ENCODE results near the gene ARPC4.
"Not testable (repeated sequence)": the region's sequence is repeated elsewhere in the genome, so short reads cannot be mapped to it uniquely, and the experiment has no call there.

ARPC4 gene

DNA sequence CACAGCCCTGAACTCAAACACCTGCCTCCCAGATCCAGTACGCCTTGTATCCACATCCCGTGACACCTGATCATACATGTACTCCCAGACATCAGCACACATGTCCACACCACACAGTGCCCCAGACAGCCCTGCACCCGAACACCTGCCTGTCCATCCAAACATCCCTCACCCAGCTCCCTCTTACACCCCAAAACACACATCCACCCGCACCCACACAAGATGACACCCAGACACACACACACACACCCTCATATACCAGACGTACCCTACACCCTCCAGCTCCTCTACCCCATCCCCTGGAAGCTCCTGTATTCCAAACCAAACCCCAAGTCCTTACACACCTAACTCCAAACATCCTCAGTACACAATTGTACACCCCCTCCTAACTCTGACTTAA, 23.9 kb upstream of the ARPC4 start:
- H4K20me1 ChIP-seq (ENCODE audit: insufficient read depth, low read length): no peaks in the 10 kb centered on the region
- H3K27ac ChIP-seq (ENCODE audit: low read length): no peak overlapping the region
- TF ChIP-seq CTCF (IDR thresholded peaks at IDR 0.05; ENCODE audit: low read length) (no peak), EZH2phosphoT487 (IDR thresholded peaks at IDR 0.05; ENCODE audit: low read length) (no peak)
- 0 out of 2 replicates have a peak, but pooled peaks cover 5% of the 10 kb centered on the region for H3K4me1 ChIP-seq (ENCODE audit: low read length)
- H3K9me2 ChIP-seq (replicated peaks; ENCODE audit: insufficient read depth, low read length): no peaks in the 10 kb centered on the region
- peak overlapping the region; percentile 75 for H3K4me3 ChIP-seq (ENCODE audit: low read length)
- H3K4me2 ChIP-seq (ENCODE audit: low read depth, low read length): peak overlapping the region; percentile 80; the same call in 1 of the 2 replicates
- no peaks in the 10 kb centered on the region for H3K36me3 ChIP-seq (replicated peaks; ENCODE audit: insufficient read depth, low read length)
- DNase-seq: no peak
- H3K9me3 ChIP-seq (replicated peaks; ENCODE audit: insufficient read depth, low read length): no peaks in the 10 kb centered on the region
- H3F3A ChIP-seq (ENCODE audit: insufficient read depth, low read length): no peaks in the 10 kb centered on the region; the same call in 1 of the 2 replicates
- H3K79me2 ChIP-seq (ENCODE audit: low read length): no peaks in the 10 kb centered on the region
- H3K9ac ChIP-seq (ENCODE audit: low read length): peak overlapping the region; percentile 66; the same call in 1 of the 2 replicates
- peak overlapping the region; percentile 68 for H2AFZ ChIP-seq (ENCODE audit: low read length)
- H3K27me3 ChIP-seq (replicated peaks; ENCODE audit: insufficient read depth, low read length): no peaks in the 10 kb centered on the region

DNA sequence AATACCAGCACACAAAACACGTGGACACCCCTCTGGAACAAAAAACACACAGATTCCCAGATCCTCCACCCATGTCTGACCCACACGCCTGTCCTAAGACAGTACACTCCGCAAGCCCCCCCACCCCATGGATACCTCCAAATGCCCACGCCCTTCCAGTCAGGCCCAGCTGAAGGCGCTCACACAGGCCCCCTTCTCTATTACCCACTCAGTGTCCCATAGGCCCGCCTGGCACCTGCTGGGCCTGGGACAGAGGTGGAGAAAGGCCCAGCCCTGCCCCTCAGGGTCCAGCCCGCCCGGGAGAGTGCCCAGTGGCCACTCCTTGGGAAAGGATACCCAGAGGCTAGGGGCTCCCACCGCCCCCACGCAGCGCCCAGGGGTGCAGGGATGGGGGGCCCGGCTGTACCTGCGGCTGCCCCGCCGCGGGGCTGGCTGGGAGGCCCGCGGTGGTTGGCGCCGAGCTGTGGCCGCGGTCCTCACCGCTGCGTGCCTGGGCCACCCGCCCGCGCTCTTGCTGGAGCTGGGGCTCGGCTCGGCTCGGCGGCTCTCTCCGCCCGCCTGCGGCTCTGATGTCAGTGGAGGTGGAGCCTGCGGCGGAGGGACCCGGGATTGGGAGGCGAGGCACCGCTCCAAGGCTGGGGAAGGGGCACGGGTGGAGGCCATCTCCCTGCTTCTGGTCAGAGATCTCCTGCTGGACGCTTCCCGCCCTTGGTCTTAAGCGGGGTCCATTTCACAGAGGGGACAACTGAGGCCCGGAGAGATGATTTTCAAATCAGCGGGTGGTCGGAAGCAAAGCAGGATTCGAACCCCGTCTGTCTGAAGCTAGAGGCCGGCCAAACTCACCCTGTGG, 23.2 kb upstream of the ARPC4 start, which contains the start of gene CAMK1:
Gene CAMK1, minus strand, starts transcription at position 522 of the 850 bp plus-strand sequence. CDS start 2,198 bp downstream, outside the sequence.
- Histone ChIP-seq H3K27me3 (replicated peaks; ENCODE audit: insufficient read depth, low read length) (no peaks in the 10 kb centered on the region), H3K36me3 (replicated peaks; ENCODE audit: insufficient read depth, low read length) (no peaks in the 10 kb centered on the region), H3K9me2 (replicated peaks; ENCODE audit: insufficient read depth, low read length) (no peaks in the 10 kb centered on the region), H3K4me2 (ENCODE audit: low read depth, low read length) (peak within 1 kb of the TSS; percentile 80), H3K9ac (ENCODE audit: low read length) (peak within 1 kb of the TSS; percentile 66; the same call in 1 of the 2 replicates), H3K79me2 (ENCODE audit: low read length) (no peaks in the 10 kb centered on the region), H2AFZ (ENCODE audit: low read length) (peak within 1 kb of the TSS; percentile 68), H3F3A (ENCODE audit: insufficient read depth, low read length) (no peaks in the 10 kb centered on the region; the same call in 1 of the 2 replicates), H3K27ac (ENCODE audit: low read length) (no peak within 1 kb of the TSS), H4K20me1 (ENCODE audit: insufficient read depth, low read length) (no peaks in the 10 kb centered on the region), H3K4me1 (ENCODE audit: low read length) (0 out of 2 replicates have a peak, but pooled peaks cover 5% of the 10 kb centered on the region), H3K9me3 (replicated peaks; ENCODE audit: insufficient read depth, low read length) (no peaks in the 10 kb centered on the region), H3K4me3 (ENCODE audit: low read length) (peak within 1 kb of the TSS; percentile 75)
- DNase-seq: peak; percentile 65
- TF ChIP-seq EZH2 (optimal IDR thresholded peaks at IDR 0.05; ENCODE audit: low read depth, low read length): no peak

DNA sequence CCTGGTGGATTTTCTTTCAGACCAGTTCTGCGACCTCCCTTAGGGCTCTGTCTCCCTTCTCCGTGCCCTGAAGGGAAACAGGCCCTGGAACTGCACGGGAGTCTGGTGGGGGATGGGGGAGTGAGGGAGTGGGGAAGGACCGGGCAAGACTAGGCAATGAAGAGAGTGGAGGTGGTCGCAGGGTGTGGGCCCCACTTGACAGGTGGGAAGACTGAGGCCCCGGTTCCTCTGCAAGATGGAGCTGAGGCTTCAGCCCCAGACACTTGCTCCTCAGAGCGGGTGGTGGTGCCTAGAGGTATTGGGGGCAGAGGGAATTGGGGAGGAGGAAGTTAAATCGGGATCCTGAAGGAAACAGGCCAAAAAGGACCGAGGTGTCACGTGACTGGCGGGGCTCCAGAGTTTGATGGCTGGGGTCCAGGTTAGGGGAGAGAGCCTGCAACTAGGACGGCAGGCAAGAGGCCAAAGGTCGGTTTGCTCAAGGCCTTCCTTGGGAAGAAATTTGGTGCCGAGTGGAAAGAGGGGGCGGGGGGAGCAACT, 22.5 kb upstream of the ARPC4 start:
- H3K9ac ChIP-seq (ENCODE audit: low read length): peak overlapping the region; percentile 66; the same call in 1 of the 2 replicates
- H3K9me2 ChIP-seq (replicated peaks; ENCODE audit: insufficient read depth, low read length): no peaks in the 10 kb centered on the region
- no peaks in the 10 kb centered on the region for H3K36me3 ChIP-seq (replicated peaks; ENCODE audit: insufficient read depth, low read length)
- H3K79me2 ChIP-seq (ENCODE audit: low read length): no peaks in the 10 kb centered on the region
- peak overlapping the region; percentile 80 for H3K4me2 ChIP-seq (ENCODE audit: low read depth, low read length)
- TF ChIP-seq EZH2phosphoT487 (IDR thresholded peaks at IDR 0.05; ENCODE audit: low read length) (no peak), EZH2 (optimal IDR thresholded peaks at IDR 0.05; ENCODE audit: low read depth, low read length) (no peak), CTCF (IDR thresholded peaks at IDR 0.05; ENCODE audit: low read length) (no peak)
- DNase-seq: no peak
- no peaks in the 10 kb centered on the region; the same call in 1 of the 2 replicates for H3F3A ChIP-seq (ENCODE audit: insufficient read depth, low read length)
- no peak overlapping the region for H3K27ac ChIP-seq (ENCODE audit: low read length)
- H4K20me1 ChIP-seq (ENCODE audit: insufficient read depth, low read length): no peaks in the 10 kb centered on the region
- H3K9me3 ChIP-seq (replicated peaks; ENCODE audit: insufficient read depth, low read length): no peaks in the 10 kb centered on the region
- 0 out of 2 replicates have a peak, but pooled peaks cover 5% of the 10 kb centered on the region for H3K4me1 ChIP-seq (ENCODE audit: low read length)
- H3K27me3 ChIP-seq (replicated peaks; ENCODE audit: insufficient read depth, low read length): no peaks in the 10 kb centered on the region
- H2AFZ ChIP-seq (ENCODE audit: low read length): peak overlapping the region; percentile 68
- peak overlapping the region; percentile 75 for H3K4me3 ChIP-seq (ENCODE audit: low read length)

- H3K9me2 ChIP-seq (replicated peaks; ENCODE audit: insufficient read depth, low read length); H2AFZ ChIP-seq (ENCODE audit: low read length); H3K4me1 ChIP-seq (ENCODE audit: low read length); H3F3A ChIP-seq (ENCODE audit: insufficient read depth, low read length); H3K4me2 ChIP-seq (ENCODE audit: low read depth, low read length); DNase-seq; H3K36me3 ChIP-seq (replicated peaks; ENCODE audit: insufficient read depth, low read length); H3K79me2 ChIP-seq (ENCODE audit: low read length); H4K20me1 ChIP-seq (ENCODE audit: insufficient read depth, low read length); H3K27me3 ChIP-seq (replicated peaks; ENCODE audit: insufficient read depth, low read length); H3K9ac ChIP-seq (ENCODE audit: low read length); H3K9me3 ChIP-seq (replicated peaks; ENCODE audit: insufficient read depth, low read length); H3K27ac ChIP-seq (ENCODE audit: low read length); H3K4me3 ChIP-seq (ENCODE audit: low read length): not testable (repeated sequence)
Observed at GRCh38 chr3:9771007-9771406, 21.9 kb upstream of the ARPC4 start.

Data from MM.1S (cell line).